GM18520 (cell line): ENCODE results near the gene MAP3K21.

Experiments used
- ATAC-seq: cut with Tn5 transposase; IDR thresholded peaks from one replicate; pipeline ENCODE4 v1.9.1; 2021; ENCODE audit not compliant: unreplicated experiment

MAP3K21 gene

GRCh38 chr1:233326319-233326718, 1.2 kb upstream of the MAP3K21 start:
- no peak for ATAC-seq

- ATAC-seq: peak; percentile 74
These were observed 493 bp upstream of the MAP3K21 start for GRCh38 chr1:233326811-233327650.

GRCh38 chr1:233328142-233328921, 808 bp downstream of the MAP3K21 start:
- ATAC-seq: peak; percentile 5

- no peak for ATAC-seq
These were observed 4.4 kb downstream of the MAP3K21 start for GRCh38 chr1:233331676-233332519.

- ATAC-seq: no peak
These were observed 5.6 kb downstream of the MAP3K21 start for GRCh38 chr1:233333086-233333485.

- no peak for ATAC-seq
These were observed 6.6 kb downstream of the MAP3K21 start for GRCh38 chr1:233334092-233334491.

GRCh38 chr1:233336554-233337456, 9.3 kb downstream of the MAP3K21 start:
- ATAC-seq: no peak

- no peak for ATAC-seq
These were observed 10.0 kb downstream of the MAP3K21 start for GRCh38 chr1:233337505-233337904.

- no peak for ATAC-seq
These were observed 10.6 kb downstream of the MAP3K21 start for GRCh38 chr1:233338102-233338501.

- no peak for ATAC-seq
These were observed 12.6 kb downstream of the MAP3K21 start for GRCh38 chr1:233340031-233340555.

- no peak for ATAC-seq
These were observed 13.5 kb downstream of the MAP3K21 start for GRCh38 chr1:233340966-233341516.

- no peak for ATAC-seq
These were observed 14.6 kb downstream of the MAP3K21 start for GRCh38 chr1:233342086-233342485.

GRCh38 chr1:233343262-233343661, 15.7 kb downstream of the MAP3K21 start:
- no peak for ATAC-seq

GRCh38 chr1:233347338-233347737, 19.8 kb downstream of the MAP3K21 start:
- ATAC-seq: no peak

GRCh38 chr1:233349137-233349536, 21.6 kb downstream of the MAP3K21 start:
- ATAC-seq: no peak

GRCh38 chr1:233354983-233355382, 27.5 kb downstream of the MAP3K21 start:
- ATAC-seq: no peak

GRCh38 chr1:233355841-233356704, 28.5 kb downstream of the MAP3K21 start:
- ATAC-seq: no peak

GRCh38 chr1:233356705-233356987, 29.1 kb downstream of the MAP3K21 start:
- no peak for ATAC-seq
